ENCODE measurements around the gene SLC24A4. TPM values are rescaled to one million over a fixed set of nuclear protein-coding genes. Genes with fewer than 3 reads are reported as not detected.

Gene SLC24A4
- total RNA-seq, 2 donors from 2014 or later: 2.7 to 4.4 TPM

DNA sequence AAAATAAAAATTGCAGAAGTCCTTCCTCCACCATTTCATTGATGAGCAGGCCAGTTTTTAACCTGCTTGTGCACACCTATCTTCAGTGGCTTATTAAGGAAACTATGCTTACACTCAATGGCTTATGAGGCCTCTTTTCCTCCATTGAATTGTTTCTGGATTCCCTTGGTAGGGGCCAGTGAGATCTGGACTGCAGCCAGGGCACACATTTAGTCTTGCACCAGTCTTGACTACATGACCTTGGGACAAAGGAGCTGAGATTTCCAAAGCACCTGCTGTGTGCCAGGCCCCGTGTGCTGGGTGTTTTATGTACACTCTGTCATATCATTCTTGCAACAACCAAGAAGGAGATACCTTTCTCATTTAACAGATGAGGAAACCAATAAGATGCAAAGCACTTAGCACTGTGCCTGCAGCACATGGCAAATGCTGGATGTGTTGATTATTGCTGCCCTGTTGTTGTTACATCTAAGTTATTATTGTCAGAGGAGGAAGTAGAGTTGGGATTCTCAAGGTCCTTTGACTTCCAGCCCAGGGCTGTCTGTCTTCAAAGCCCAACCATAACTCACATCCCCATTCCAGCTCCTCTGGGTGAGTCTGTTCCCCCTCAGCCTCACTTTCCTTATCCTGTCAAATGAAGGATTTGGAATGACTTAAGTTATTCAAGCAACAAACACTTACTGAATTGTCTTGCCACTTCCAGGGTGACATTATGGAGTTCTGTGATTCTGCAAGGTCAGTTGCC, 159.0 kb downstream of the SLC24A4 start:
- H3K9me3 ChIP-seq: no peaks in the 10 kb centered on the region
- no peak for DNase-seq (ENCODE audit: low spot score)
- no peak overlapping the region for H3K4me3 ChIP-seq
- ATAC-seq (ENCODE audit: insufficient number of reproducible peaks, low FRiP score, low read depth): no peak
- H3K36me3 ChIP-seq: no peaks in the 10 kb centered on the region
- TF ChIP-seq, protein P1, sequence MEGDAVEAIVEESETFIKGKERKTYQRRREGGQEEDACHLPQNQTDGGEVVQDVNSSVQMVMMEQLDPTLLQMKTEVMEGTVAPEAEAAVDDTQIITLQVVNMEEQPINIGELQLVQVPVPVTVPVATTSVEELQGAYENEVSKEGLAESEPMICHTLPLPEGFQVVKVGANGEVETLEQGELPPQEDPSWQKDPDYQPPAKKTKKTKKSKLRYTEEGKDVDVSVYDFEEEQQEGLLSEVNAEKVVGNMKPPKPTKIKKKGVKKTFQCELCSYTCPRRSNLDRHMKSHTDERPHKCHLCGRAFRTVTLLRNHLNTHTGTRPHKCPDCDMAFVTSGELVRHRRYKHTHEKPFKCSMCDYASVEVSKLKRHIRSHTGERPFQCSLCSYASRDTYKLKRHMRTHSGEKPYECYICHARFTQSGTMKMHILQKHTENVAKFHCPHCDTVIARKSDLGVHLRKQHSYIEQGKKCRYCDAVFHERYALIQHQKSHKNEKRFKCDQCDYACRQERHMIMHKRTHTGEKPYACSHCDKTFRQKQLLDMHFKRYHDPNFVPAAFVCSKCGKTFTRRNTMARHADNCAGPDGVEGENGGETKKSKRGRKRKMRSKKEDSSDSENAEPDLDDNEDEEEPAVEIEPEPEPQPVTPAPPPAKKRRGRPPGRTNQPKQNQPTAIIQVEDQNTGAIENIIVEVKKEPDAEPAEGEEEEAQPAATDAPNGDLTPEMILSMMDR (IDR thresholded peaks at IDR 0.05): no peak
- no peaks in the 10 kb centered on the region for H3K27me3 ChIP-seq (replicated peaks; ENCODE audit: insufficient read depth)
- peaks cover 3 to 10% of the 10 kb centered on the region in 2 donors for H3K4me1 ChIP-seq (ENCODE audit: control insufficient read depth in 1 of 2, low read depth in 2 of 2)
- no peak overlapping the region for H3K27ac ChIP-seq

DNA sequence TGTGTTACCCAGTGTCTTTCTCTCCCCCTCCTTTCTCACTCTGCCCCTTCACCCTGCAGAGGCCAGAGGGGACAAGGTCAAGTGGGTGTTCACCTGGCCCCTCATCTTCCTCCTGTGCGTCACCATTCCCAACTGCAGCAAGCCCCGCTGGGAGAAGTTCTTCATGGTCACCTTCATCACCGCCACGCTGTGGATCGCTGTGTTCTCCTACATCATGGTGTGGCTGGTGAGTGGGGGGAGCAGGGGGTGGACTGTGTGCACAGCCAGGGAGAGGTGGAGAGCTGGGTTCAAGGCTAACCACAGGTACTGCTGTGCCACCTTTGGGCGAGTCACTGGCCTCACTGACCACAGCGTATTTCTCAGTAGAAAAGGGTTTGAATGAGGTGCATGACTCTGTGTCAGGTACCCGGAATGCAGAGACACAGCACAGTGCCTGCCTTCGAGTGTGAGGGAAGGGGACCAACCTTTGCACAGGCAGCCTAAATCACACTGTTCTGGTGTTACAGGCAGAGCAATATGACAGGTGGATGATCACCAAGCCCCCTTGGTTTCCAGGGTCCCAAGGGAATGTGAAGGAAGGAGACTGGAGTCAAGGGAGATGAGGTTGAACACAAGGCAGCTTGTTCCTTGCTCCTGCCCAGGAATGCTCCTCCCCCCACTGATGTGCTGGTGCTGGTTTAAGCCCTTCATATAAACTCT, 159.8 kb downstream of the SLC24A4 start:
- no peak overlapping the region for H3K27ac ChIP-seq
- H3K4me1 ChIP-seq (ENCODE audit: control insufficient read depth in 1 of 2, low read depth in 2 of 2): peaks cover 3 to 12% of the 10 kb centered on the region in 2 donors
- H3K36me3 ChIP-seq: no peaks in the 10 kb centered on the region
- no peak for DNase-seq (ENCODE audit: low spot score)
- H3K4me3 ChIP-seq: no peak overlapping the region
- H3K27me3 ChIP-seq (replicated peaks; ENCODE audit: insufficient read depth): no peaks in the 10 kb centered on the region
- H3K9me3 ChIP-seq: no peaks in the 10 kb centered on the region
- no peak for ATAC-seq (ENCODE audit: insufficient number of reproducible peaks, low FRiP score, low read depth)
- TF ChIP-seq, protein P1 (IDR thresholded peaks at IDR 0.05): no peak

DNA sequence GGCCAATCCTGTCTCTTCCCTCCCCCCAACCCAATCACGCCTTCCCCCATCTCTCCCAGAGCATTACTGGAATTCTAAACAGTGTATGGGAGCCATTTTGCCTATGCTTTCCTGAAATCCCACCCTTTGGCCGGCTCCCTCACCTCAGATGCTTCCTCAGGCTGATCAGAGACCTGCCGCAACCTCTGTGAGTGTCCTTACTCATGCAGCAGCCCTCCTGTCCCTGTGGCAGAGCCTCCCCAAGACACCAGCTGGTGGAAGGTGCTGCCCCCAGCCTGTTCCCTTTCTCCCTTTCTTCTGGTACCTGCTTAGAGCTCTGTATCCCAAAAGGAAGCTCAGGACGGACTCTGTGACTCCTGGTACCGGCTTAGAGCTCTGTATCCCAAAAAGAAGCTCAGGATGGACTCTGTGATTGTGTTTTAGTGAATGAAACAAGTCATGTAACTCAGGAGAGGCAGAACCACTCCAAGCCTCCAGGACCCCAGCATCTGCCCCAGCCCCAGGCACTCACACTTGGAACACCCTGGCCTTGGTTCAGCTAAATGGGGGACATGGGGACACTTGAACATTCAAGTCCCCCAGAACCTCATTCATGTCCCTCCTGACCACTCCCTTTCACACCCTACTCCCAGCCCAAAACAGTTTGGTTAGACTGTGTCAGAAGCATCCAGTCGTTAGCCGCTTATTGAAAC, 161.3 kb downstream of the SLC24A4 start:
- no peak overlapping the region for H3K27ac ChIP-seq
- TF ChIP-seq, protein P1 (IDR thresholded peaks at IDR 0.05): no peak
- H3K27me3 ChIP-seq (replicated peaks; ENCODE audit: insufficient read depth): no peaks in the 10 kb centered on the region
- no peak overlapping the region for H3K4me3 ChIP-seq
- no peaks in the 10 kb centered on the region for H3K9me3 ChIP-seq
- ATAC-seq (ENCODE audit: insufficient number of reproducible peaks, low FRiP score, low read depth) (no peak), DNase-seq (ENCODE audit: low spot score) (no peak)
- peaks cover 3 to 12% of the 10 kb centered on the region in 2 donors for H3K4me1 ChIP-seq (ENCODE audit: control insufficient read depth in 1 of 2, low read depth in 2 of 2)
- H3K36me3 ChIP-seq: no peaks in the 10 kb centered on the region

DNA sequence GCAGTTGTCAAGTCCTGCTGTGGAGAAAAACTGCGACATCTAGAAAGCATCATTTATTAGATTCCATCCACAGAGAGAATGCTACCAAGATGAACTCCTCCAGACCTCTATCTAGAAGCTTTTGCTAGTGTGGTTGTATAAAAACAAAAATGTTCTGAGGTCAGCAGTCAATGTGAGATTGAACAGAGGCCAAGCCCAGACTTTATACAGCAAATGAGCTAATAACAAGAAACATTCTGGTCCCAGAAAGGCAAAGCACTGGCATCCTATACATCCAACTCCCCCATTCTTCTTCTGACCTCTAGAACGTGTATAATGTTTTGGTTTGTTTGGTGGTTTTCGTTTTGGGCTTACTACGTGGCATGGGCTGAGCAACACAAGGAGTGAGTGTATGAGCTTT, 163.9 kb downstream of the SLC24A4 start:
- DNase-seq (ENCODE audit: low spot score): no peak
- H3K27ac ChIP-seq: no peak overlapping the region
- TF ChIP-seq, protein P1 (IDR thresholded peaks at IDR 0.05): no peak

More for the DNA sequence above, 163.9 kb downstream of the SLC24A4 start:
- ATAC-seq (ENCODE audit: insufficient number of reproducible peaks, low FRiP score, low read depth): no peak
- no peaks in the 10 kb centered on the region for H3K9me3 ChIP-seq
- no peaks in the 10 kb centered on the region for H3K36me3 ChIP-seq
- H3K4me1 ChIP-seq (ENCODE audit: control insufficient read depth in 1 of 2, low read depth in 2 of 2): peaks cover 0 to 7% of the 10 kb centered on the region in 2 donors
- H3K4me3 ChIP-seq: no peak overlapping the region
- H3K27me3 ChIP-seq (replicated peaks; ENCODE audit: insufficient read depth): no peaks in the 10 kb centered on the region
